Activated T-cell treated with anti-CD3 and anti-CD28 coated beads, Interleukin-2, amount 50 U/mL, for 48 hours (primary cell): ENCODE measurements around the gene CORO2B.

Source experiments
- DNase-seq, 2 experiments: peaks; one replicate each; pipeline ENCODE4 v3.0.0-alpha.2; 2020

Gene CORO2B

DNA sequence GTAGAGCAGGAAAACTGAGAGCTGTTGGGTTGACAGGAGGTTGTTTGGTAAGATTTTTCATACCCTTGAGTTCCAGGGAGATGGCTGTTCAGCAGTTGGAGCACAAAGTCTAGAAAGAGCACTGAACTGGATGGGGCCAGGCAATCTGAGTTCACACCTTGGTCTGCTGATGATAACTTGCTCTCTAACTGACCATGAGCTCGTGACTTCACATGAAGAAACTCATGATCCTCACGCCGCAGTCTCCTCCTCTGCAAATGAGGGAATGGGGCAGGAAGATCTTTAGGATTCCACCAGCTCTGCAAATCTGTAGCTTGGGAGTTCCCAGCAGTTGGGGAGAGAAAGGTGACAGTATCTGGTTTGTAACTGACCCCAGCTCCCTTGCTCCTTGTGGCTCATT lies 33.7 kb downstream of the CORO2B start:
- DNase-seq = no peak

DNA sequence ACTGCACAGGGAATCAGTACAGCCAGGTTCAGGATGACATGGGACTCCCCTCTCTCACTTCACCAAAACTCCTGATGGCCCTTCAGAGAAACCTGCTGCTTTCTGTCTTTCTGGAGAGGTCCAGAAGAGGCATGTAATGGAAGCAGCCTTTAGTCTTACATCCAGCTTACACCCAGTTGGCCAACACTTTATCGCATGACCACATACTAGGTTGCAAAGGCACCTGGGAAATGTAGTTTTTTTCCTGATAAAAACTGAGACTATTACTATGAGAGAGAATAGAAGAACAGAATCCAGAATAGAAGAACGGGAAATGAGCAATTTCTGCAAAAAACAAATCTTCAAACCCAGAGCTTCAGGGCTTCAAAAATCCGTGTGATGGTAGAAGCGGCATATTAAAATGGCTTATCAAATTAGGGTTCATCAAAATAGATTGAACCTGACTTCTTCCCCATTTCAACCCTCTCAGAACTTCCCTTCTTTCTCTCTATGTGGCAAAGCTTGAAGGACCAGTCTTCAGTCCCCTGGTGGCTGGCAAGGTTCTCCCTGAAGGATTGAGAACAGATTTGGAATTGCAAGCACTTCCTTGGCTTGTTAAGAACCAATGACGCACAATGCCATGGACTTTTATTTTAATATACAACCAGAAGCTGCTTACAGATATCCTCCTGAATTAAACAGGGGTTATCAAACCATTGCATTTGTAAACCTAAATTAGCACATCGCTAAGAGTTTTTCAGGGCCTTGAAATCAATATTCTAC lies 34.4 kb downstream of the CORO2B start:
- DNase-seq = no peak

- DNase-seq = no peak
Measured at GRCh38 chr15:68614286-68615035, 35.7 kb downstream of the CORO2B start.

DNA sequence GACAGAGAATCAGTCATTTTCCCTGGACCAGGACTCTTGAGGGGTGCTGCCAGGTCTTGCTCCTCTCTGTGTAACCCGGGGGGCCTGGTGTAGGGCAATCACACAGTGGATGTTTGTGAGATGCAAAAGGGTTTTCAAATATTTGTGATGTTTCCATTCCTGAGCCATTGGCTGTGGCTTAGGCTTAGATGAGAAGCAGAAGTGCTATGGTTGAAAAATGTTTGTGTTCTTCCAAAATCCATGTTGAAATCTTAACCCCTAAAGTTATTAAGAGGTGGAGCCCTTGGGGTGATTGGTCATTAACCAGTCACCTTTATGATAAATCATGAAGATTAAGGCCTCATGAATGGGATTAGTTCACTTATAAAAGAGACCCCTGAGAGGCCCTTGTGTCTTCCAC lies 36.5 kb downstream of the CORO2B start:
- no peak for DNase-seq

GRCh38 chr15:68615811-68616210 lies 37.0 kb downstream of the CORO2B start:
- DNase-seq = no peak

- DNase-seq = no peak
Measured at GRCh38 chr15:68616397-68616796, 37.6 kb downstream of the CORO2B start.

GRCh38 chr15:68617001-68617400 lies 38.2 kb downstream of the CORO2B start:
- no peak for DNase-seq

- no peak for DNase-seq
Measured at GRCh38 chr15:68617777-68618176, 39.0 kb downstream of the CORO2B start.

- no peak for DNase-seq
Measured at GRCh38 chr15:68618394-68618793, 39.6 kb downstream of the CORO2B start.

GRCh38 chr15:68618908-68619698 lies 40.3 kb downstream of the CORO2B start:
- no peak for DNase-seq

DNA sequence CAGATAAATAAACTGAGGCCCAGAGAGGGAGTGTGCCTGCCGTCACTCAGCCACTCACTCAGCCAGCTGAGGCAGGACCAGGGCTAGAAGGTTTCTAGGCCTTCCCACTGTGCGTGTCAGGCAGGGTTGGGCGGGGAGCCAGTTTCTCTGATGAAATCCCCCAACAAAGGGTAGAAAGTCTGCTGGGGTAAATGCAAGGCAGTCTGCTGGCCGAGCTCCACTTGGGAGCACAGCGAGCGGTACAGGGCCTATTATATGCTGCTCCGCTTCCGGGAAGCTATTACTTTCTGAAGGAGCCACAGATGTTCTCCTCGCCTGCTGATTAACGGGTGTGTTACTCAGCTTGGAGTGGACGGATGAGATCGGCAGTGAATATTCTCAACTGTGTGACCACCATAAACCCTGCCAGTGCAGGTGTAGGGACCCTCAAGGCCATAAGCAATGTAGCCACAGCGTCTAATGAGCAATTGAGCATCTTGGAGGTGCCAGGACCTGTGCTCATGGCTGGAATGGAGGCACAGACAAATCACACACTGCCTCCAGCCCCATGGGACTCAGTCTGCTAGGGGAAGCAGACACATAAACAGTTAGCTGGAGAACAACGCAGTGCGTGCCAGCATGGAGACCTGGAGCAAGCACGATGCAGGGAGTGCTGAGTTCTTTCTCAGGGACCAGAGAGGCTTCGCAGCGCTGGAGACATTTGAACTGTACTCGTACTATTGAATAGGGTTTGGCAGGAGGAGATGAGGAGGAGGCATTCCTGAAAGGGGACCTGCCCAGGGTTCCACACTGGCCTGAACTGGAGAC lies 42.1 kb downstream of the CORO2B start:
- no peak for DNase-seq

- DNase-seq = no peak
Measured at GRCh38 chr15:68621535-68621934, 42.7 kb downstream of the CORO2B start.

DNA sequence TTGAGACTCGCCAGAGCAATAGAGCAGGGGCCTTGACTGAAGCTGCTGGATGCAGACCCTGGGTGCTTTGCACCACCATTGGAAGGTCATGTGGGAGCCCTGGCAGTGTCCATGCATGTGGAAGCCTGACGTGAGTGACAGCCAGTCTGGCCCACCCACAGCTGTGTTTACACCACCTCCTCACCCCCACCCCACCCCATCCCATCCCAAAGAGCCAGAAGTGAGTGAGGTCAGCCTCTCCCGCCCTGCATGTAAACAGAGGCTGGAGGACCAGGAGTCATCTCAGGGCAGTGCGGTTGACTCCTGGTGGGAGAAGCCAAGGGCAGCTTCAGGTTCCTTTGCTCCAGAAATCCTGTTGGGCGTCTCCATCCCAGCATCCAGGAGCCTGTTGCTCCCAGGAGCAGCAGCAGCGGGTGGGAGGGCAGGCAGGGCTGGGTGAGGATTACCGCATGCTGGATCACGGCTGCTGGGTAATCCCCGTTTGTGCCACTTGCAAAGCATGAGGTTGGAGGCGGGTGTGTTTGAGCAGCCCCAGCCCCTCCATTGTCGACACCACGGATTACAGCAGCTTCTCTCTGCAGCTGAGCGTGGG lies 44.6 kb downstream of the CORO2B start:
- DNase-seq = no peak

DNA sequence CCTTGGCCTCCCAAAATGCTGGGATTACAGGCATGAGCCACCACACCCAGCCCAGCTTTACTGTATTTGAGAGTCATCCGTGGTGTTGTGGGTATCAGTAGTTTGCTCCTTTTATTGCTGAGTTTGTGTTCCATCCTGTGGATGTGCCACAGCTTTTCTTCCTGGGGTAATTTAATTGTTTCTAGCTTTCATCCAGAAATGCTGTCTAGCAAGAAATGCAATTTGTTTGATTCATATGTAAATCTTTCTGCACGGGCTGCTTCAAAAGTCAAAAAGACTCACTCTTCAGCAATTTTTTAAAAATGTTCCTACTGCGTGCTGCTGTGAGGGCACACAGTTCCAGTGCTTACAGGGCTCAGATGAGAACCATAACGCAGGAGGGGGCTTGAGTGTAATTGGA lies 47.1 kb downstream of the CORO2B start:
- no peak for DNase-seq

DNA sequence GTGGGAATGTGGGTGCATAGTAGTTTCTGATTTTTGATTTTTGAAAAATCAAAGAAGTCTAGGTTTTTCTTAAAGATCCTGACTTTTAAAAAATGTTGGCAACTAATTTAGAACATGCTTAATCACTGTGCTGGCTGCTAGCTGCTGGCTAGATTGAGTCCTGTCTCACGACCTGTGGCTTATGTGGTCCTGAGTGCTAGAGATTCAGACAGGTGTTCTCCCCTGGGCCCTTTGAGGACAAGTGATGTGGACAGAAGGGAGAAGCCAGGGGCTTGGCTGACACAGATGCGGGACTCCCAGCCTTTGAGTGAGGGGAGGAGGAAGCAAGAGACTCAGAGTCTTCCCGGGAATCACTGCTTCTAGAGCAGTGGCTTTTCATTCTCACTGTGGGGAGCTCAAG lies 47.5 kb downstream of the CORO2B start:
- DNase-seq = no peak

- DNase-seq = no peak
Measured at GRCh38 chr15:68626739-68627138, 47.9 kb downstream of the CORO2B start.

GRCh38 chr15:68627476-68627875 lies 48.7 kb downstream of the CORO2B start:
- no peak for DNase-seq

GRCh38 chr15:68627995-68628394 lies 49.2 kb downstream of the CORO2B start:
- DNase-seq = no peak

DNA sequence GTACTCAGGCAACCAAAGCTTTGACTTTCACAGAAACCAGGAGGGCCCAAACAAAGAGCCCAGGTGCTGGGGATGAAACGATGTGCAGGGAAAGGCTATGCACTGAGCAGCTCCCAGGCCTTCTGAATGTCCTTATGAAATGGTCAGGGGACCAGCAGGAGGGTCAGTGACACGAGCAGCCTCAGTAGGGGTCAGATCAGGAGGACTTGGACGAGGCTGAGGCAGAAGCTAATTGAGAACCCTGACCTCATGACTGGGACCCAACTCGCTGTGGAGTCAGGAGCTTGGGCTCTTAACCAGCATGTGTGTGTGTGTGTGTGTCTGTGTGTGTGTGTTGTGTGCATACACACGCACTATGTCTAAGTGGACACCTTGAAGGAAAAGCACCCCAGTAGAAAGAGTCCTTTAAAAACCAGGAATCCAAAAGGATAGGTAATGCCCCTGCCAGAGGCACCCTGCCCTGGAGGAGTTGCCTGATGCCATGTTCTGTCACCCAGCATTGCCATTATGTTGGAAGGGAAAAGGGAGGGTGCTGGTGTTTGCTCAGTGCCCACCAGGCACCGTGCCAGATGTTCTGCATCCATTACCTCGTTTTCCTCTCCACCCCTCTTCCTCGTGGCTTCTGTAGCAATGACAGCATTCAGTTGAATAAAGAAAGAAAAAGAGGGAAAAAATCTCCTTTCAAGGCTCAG lies 50.9 kb downstream of the CORO2B start:
- no peak for DNase-seq

DNA sequence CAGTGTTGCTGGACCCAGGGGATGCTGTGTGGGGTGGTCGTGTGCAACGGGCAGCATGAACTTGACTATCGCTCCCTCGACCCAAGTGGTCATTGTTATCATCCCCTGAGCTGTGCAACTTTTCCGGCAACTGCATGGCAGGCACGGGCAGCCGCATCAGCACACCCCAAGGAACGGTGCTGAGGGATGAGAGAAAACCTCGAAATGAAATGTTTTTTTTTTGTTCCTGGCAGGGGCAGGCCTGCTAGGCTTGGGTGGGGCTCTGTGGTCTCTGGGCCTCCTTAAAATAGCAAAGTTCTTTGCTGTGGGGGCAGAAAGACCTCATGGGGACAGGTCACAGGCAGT lies 51.4 kb downstream of the CORO2B start:
- DNase-seq = no peak

DNA sequence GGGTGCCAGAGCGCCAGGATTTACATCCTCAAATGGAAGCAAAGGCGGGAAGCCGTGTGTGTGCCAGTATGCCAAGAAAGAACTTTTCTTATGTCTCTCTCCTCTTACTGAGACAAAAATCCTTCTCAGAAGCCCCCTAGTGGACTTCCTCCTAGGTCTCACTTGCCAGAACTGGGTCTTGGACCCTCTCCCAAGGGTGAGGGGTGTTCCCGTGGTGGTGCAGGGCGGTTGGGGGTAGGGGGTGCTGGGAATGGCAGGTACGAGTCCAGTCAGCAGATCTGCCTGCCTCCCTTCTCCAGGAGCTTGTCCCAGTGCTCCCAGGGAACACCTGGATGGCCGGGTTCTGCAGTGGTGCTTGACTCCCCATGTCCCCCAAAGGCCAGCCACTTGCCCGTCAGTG lies 52.0 kb downstream of the CORO2B start:
- DNase-seq = no peak

DNA sequence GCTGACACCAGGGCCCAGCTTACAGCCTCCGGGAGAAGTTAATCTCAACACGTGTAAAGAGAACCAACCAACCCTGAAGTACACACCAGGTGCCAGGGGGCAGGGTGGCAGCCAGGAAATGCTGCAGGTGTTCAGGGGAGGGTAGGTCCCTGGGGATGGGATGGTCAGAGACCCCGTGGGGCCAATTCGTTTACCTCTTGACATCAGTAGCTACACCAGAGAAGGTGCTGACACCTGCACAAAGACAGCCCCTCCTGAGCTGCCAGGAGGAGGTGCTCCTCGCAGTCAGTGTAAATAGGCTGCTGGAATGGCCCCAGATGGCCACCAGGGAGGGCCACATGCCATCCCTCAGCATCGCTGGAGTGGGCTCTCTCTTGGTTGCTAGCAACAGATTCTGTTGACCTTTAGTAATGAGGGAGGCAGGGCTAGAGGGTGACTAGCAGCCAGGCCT lies 52.8 kb downstream of the CORO2B start:
- no peak for DNase-seq
